Gastroesophageal sphincter (tissue), 3 donors: ENCODE data around the gene VPS13C.

Experiments used
- CTCF ChIP-seq, 4 experiments: fragments of 200-600 bp in 2 of 4; fragments of 450-650 bp in 2 of 4; sonication (generic) in 1 of 4; IDR thresholded peaks; one replicate each; pipeline ENCODE4 v1.5.1; 2017 to 2019; ENCODE audit warnings: antibody characterized with exemption in 4 of 4, mild to moderate bottlenecking in 2 of 4, moderate library complexity in 2 of 4
- EP300 ChIP-seq: sonication (generic); formaldehyde crosslinking; IDR thresholded peaks from one replicate; pipeline ENCODE4 v1.6.1; 2017; ENCODE audit warnings: antibody characterized with exemption, mild to moderate bottlenecking
- POLR2A ChIP-seq, 2 donors: fragments of 450-650 bp; IDR thresholded peaks; one replicate each; pipeline ENCODE4 v1.6.1; 2017; ENCODE audit warnings: antibody characterized with exemption in 2 of 2, mild to moderate bottlenecking in 2 of 2, moderate library complexity in 1 of 2
- POLR2AphosphoS5 ChIP-seq: sonication (generic); formaldehyde crosslinking; IDR thresholded peaks from one replicate; pipeline ENCODE4 v1.6.1; 2017; ENCODE audit warnings: antibody characterized with exemption

GRCh38 chr15:62050115-62050514, 10.1 kb downstream of the VPS13C start:
- TF ChIP-seq POLR2A (IDR thresholded peaks at IDR 0.05) (no peak), CTCF (IDR thresholded peaks at IDR 0.05) (no peak), POLR2AphosphoS5 (no peak), EP300 (no peak)
